KMS-11 (cell line): ENCODE results near the gene LONRF2.

ENCODE experiments used
- H2AFZ ChIP-seq: fragments of 200-600 bp; sonication (generic); 2 replicates; pipeline ENCODE4 v1.6.1; 2016; ENCODE audit warnings: antibody characterized with exemption, mixed run types, low read depth
- H3K27ac ChIP-seq: fragments of 200-600 bp; sonication (generic); 2 replicates; pipeline ENCODE4 v1.6.1; 2016; ENCODE audit warnings: mild to moderate bottlenecking, mixed run types
- H3K27me3 ChIP-seq: fragments of 200-600 bp; sonication (generic); 2 replicates; pipeline ENCODE4 v1.6.1; 2017; ENCODE audit warnings: mild to moderate bottlenecking, low read depth, mixed run types, moderate library complexity; ENCODE audit not compliant: insufficient read depth
- H3K36me3 ChIP-seq: fragments of 200-600 bp; sonication (generic); 2 replicates; pipeline ENCODE4 v1.6.1; 2017; ENCODE audit warnings: mild to moderate bottlenecking, mixed run types; ENCODE audit not compliant: insufficient read depth
- H3K4me1 ChIP-seq: fragments of 200-600 bp; sonication (generic); 2 replicates; pipeline ENCODE4 v1.6.1; 2016; ENCODE audit warnings: mild to moderate bottlenecking, low read depth, mixed run types; ENCODE audit not compliant: poor library complexity, severe bottlenecking
- H3K4me2 ChIP-seq: fragments of 200-600 bp; sonication (generic); 2 replicates; pipeline ENCODE4 v1.7.0; 2016; ENCODE audit warnings: mild to moderate bottlenecking, mixed run types
- H3K4me3 ChIP-seq: fragments of 200-600 bp; sonication (generic); IDR thresholded peaks from 2 replicates; pipeline ENCODE4 v1.6.1; 2017; ENCODE audit warnings: low read depth, low read length, mixed read lengths; ENCODE audit not compliant: insufficient read depth
- H3K79me2 ChIP-seq: fragments of 200-600 bp; sonication (generic); 2 replicates; pipeline ENCODE4 v1.6.1; 2016; ENCODE audit warnings: low read depth, mixed run types; ENCODE audit not compliant: insufficient read depth
- H3K9ac ChIP-seq: fragments of 200-600 bp; sonication (generic); 2 replicates; pipeline ENCODE4 v1.6.1; 2016; ENCODE audit warnings: mild to moderate bottlenecking, mixed run types
- H4K20me1 ChIP-seq: fragments of 200-600 bp; sonication (generic); 2 replicates; pipeline ENCODE4 v1.6.1; 2016; ENCODE audit warnings: mild to moderate bottlenecking, mixed run types; ENCODE audit not compliant: insufficient read depth
- TF ChIP-seq, protein P1 (sequence below): fragments of 200-600 bp; sonication (generic); conservative IDR thresholded peaks from 2 replicates; pipeline ENCODE4 v1.6.1; 2017; ENCODE audit warnings: low read depth, mild to moderate bottlenecking, antibody characterized with exemption, low read length, moderate library complexity, mixed read lengths

The LONRF2 gene

GRCh38 chr2:100264651-100265050 lies 57.6 kb downstream of the LONRF2 start:
- Histone ChIP-seq H3K4me1 (no peaks in the 10 kb centered on the region), H3K27ac (no peak overlapping the region), H3K4me3 (no peak overlapping the region), H3K27me3 (no peaks in the 10 kb centered on the region), H3K79me2 (no peaks in the 10 kb centered on the region), H3K4me2 (no peak overlapping the region), H4K20me1 (no peaks in the 10 kb centered on the region), H3K36me3 (no peaks in the 10 kb centered on the region), H3K9ac (no peak overlapping the region), H2AFZ (no peak overlapping the region)
- TF ChIP-seq, protein P1, sequence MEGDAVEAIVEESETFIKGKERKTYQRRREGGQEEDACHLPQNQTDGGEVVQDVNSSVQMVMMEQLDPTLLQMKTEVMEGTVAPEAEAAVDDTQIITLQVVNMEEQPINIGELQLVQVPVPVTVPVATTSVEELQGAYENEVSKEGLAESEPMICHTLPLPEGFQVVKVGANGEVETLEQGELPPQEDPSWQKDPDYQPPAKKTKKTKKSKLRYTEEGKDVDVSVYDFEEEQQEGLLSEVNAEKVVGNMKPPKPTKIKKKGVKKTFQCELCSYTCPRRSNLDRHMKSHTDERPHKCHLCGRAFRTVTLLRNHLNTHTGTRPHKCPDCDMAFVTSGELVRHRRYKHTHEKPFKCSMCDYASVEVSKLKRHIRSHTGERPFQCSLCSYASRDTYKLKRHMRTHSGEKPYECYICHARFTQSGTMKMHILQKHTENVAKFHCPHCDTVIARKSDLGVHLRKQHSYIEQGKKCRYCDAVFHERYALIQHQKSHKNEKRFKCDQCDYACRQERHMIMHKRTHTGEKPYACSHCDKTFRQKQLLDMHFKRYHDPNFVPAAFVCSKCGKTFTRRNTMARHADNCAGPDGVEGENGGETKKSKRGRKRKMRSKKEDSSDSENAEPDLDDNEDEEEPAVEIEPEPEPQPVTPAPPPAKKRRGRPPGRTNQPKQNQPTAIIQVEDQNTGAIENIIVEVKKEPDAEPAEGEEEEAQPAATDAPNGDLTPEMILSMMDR: no peak

- no peaks in the 10 kb centered on the region for H3K79me2 ChIP-seq
- H3K36me3 ChIP-seq: no peaks in the 10 kb centered on the region
- H3K4me3 ChIP-seq: no peak overlapping the region
- no peak overlapping the region for H3K9ac ChIP-seq
- H3K27ac ChIP-seq: no peak overlapping the region
- no peaks in the 10 kb centered on the region for H3K4me1 ChIP-seq
- TF ChIP-seq, protein P1: no peak
- H3K4me2 ChIP-seq: no peak overlapping the region
- no peaks in the 10 kb centered on the region for H4K20me1 ChIP-seq
- no peaks in the 10 kb centered on the region for H3K27me3 ChIP-seq
- H2AFZ ChIP-seq: no peak overlapping the region
Measured at GRCh38 chr2:100264121-100264520, 58.2 kb downstream of the LONRF2 start.

GRCh38 chr2:100262555-100263320 lies 59.6 kb downstream of the LONRF2 start:
- Histone ChIP-seq H3K4me3 (no peak overlapping the region), H3K36me3 (no peaks in the 10 kb centered on the region), H4K20me1 (no peaks in the 10 kb centered on the region), H2AFZ (peak overlapping the region; percentile 16; the same call in 1 of the 2 replicates), H3K9ac (no peak overlapping the region), H3K27me3 (no peaks in the 10 kb centered on the region), H3K79me2 (no peaks in the 10 kb centered on the region), H3K4me1 (no peaks in the 10 kb centered on the region), H3K27ac (no peak overlapping the region), H3K4me2 (no peak overlapping the region)
- TF ChIP-seq, protein P1: peak; percentile 95

GRCh38 chr2:100262046-100262445 lies 60.3 kb downstream of the LONRF2 start:
- TF ChIP-seq, protein P1: no peak
- no peak overlapping the region for H3K4me3 ChIP-seq
- H3K4me1 ChIP-seq: no peaks in the 10 kb centered on the region
- no peaks in the 10 kb centered on the region for H3K36me3 ChIP-seq
- no peak overlapping the region for H3K9ac ChIP-seq
- no peaks in the 10 kb centered on the region for H3K79me2 ChIP-seq
- H3K4me2 ChIP-seq: no peak overlapping the region
- H3K27me3 ChIP-seq: no peaks in the 10 kb centered on the region
- no peak overlapping the region for H2AFZ ChIP-seq
- H4K20me1 ChIP-seq: no peaks in the 10 kb centered on the region
- H3K27ac ChIP-seq: no peak overlapping the region
